AG09319 (cell line): ENCODE measurements around the gene OXNAD1.

Experiments used
- DNase-seq: peaks from one replicate; pipeline ENCODE4 v3.0.0-alpha.2; 2010; ENCODE audit warnings: low read depth; ENCODE audit errors: extremely low read depth
- TF ChIP-seq, protein P1 (sequence below): IDR thresholded peaks from 2 replicates; pipeline ENCODE4 v1.5.1; 2011; ENCODE audit warnings: low read depth, mild to moderate bottlenecking, inconsistent platforms, low read length, moderate library complexity

The OXNAD1 gene

DNA sequence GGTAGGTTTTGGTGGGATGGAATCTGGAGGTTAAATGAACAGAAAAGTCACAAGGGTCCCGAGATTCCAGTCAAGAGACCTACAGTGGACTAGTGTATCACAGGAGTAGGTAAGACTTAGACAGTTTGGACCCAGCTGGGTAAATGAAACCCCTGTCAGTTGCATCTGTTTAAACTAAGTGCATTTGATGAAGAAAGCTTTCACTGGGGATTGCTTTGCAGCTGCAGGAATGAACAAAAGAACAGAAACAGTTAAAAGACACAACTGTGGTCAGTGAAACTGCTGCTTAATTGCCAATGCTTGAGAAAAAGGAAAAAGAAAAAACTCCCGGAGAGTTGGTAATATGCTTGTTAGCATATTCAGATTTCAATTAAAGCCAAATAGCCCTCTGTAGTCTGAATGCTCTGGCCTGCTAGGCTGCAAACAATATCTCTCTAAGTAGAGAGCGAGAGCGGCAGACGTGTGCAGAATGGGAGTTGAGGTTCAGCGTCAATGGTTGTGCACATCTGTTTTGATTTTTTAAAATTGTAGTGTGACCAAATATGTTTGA, 37.1 kb downstream of the OXNAD1 start:
- TF ChIP-seq, protein P1, sequence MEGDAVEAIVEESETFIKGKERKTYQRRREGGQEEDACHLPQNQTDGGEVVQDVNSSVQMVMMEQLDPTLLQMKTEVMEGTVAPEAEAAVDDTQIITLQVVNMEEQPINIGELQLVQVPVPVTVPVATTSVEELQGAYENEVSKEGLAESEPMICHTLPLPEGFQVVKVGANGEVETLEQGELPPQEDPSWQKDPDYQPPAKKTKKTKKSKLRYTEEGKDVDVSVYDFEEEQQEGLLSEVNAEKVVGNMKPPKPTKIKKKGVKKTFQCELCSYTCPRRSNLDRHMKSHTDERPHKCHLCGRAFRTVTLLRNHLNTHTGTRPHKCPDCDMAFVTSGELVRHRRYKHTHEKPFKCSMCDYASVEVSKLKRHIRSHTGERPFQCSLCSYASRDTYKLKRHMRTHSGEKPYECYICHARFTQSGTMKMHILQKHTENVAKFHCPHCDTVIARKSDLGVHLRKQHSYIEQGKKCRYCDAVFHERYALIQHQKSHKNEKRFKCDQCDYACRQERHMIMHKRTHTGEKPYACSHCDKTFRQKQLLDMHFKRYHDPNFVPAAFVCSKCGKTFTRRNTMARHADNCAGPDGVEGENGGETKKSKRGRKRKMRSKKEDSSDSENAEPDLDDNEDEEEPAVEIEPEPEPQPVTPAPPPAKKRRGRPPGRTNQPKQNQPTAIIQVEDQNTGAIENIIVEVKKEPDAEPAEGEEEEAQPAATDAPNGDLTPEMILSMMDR: no peak
- DNase-seq: no peak

DNA sequence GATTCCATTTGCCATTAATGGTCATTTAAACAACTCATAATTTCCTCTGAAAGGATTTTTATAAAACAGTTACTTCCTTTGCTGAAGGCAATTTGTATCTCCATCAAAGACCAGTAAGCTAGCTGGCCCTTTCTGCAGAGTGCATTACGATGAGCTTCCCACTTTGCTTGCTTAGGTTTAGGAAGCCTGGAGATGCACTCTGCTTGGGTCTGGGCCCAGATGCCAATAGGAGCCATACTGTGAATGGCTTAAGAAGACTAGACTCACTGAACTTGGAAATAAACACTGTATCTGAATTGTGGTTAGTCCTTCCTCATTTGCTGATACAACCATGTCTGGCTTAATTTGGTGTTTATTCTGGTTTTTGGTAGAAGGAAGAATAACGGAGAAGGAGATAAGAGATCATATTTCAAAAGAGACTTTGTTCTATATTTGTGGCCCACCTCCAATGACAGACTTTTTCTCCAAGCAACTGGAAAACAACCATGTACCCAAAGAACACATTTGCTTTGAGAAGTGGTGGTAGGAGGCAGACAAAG, 38.1 kb downstream of the OXNAD1 start:
- no peak for DNase-seq
- TF ChIP-seq, protein P1: no peak

DNA sequence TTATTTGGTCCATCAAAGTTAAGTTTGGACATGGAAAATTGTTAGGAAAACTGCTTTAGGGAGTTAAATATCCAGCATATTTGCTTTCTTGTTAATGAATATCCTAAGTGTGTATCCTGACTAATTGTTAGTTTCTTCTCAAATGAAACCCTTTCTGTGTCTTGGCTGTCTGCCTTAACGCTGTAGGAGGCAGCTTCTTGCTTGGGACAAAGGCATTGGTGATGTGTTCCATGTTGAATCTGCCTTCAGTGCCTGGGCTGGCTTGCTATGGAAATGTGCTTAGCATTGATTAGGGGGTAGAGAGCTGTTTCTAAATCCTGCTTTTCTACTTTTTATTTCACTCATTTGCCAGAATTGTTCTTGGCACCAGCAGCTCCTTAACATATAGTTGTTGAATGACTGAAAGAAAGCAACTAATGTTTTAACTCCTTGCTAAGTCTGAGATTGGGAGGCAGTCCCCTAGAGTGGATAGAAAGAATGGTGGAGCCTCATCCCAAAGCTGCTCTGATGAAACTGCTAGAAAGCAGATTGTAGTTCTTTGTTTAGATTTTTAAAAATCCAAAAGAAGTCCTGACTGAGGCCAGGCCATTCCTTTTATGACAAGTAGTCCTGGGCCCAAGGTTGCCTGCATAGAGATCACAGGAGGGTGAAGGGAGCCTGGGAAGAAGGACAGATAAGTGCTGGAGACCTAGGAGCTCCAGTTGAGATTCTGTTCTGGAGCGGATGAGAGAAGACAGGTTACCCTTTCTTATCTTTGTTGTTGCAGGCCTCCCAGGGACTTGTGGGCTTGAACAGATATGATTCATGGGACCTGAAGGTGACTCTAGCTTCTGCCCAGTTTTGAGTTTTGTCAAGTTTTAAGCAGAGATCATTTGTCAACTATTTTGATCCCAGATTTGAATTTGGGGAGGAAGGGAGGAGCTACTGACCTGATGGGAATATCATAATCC, 39.3 kb downstream of the OXNAD1 start:
- no peak for DNase-seq
- TF ChIP-seq, protein P1: no peak

DNA sequence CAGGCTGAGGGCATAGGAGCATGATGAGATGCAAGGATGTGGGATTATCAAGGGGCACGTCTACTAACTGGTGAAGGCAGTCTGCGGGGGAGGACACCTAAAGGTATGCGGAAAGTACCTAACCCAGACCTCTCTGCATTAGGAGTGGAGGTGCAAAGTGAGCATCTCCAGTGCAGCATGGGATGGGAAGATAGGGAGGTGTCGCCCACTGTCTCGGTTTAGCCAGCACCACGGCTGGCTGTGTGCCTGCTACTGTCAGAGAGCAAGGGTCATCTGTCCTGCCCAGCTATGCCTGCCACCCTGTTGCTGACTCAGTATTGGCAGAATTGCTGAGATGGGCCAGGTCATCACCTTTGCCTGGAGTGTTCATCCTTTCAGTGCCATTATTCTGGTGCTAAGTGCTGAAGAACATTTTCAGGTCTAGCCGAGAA, 40.1 kb downstream of the OXNAD1 start:
- TF ChIP-seq, protein P1: no peak

DNA sequence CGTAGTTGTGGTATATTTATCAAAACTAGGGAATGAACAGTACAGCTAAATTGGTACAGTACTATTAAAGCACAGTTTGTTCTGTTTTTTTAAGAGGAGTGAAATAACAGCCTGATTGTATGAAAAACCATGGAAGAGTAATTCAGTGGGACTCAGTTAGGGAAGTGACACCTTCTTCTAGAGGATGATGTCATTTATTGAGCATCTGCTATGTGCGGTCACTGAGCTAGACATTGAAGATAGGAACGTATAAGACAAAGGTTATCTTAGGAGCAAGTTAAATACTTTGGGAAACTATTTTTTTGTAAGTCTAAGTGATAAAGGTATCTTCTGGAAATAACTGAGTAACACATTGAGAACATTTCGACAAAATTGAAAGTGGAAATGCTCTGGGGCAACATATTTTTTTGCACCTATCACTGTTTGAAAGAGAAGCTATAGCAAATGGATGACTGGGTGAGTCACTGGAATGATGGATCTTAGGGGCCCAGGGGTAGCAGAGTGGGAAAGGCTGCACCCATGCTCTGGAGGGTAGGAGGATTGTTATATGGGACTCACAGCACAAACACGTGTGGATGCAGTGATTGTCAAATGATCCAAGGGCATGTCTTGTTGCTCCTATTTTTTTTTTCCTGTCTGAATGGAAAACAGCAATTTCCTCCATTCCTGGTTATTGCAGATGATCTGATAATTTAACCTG, 43.0 kb downstream of the OXNAD1 start:
- no peak for DNase-seq
- TF ChIP-seq, protein P1: no peak

More for the DNA sequence above, 40.1 kb downstream of the OXNAD1 start:
- DNase-seq: no peak

DNA sequence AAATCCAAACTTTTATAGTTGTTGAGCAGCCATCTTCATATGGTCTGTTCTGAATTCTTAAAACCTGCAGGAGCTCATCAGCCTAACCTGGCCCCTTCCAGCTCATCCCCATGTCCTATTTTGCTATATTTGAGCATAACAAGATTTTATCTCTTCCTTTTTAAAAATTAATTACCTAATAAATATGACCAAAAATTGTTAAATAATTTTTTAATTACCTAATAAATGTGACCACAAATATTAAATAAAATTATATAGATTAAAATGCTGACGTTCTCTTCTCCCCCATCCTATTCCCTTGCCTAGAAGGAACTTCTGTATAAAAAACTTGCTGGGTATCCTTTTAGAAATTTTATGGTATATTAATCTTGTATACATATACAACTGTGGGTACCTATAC, 43.7 kb downstream of the OXNAD1 start:
- DNase-seq: no peak
- TF ChIP-seq, protein P1: no peak
